CD14-positive monocyte (primary cell): ENCODE measurements around the gene WDPCP. TPM values are rescaled to one million over a fixed set of nuclear protein-coding genes. Genes with fewer than 3 reads are reported as not detected.

Source experiments
- DNase-seq, 3 donors: peaks; one replicate each; pipeline ENCODE4 v3.0.0-alpha.2; 2011 to 2022
- H2AFZ ChIP-seq: 2 replicates; pipeline ENCODE4 v1.6.0; 2012; ENCODE audit warnings: mild to moderate bottlenecking, low read depth, low read length, inconsistent platforms; ENCODE audit not compliant: insufficient read depth, poor library complexity, severe bottlenecking
- H3K27ac ChIP-seq, 2 donors: 1 replicate in 1 of 2; 2 replicates in 1 of 2; pipeline ENCODE4 v1.5.1; 2012 to 2013; ENCODE audit warnings: low read length in 2 of 2, control low read depth in 1 of 2, inconsistent platforms in 1 of 2, low read depth in 1 of 2, mild to moderate bottlenecking in 1 of 2
- H3K27me3 ChIP-seq, 2 donors: one replicate each; pipeline versions ENCODE4 v1.6.0 to v1.6.1; 2011 to 2013; ENCODE audit warnings: low read length in 2 of 2; ENCODE audit not compliant: control insufficient read depth in 2 of 2, insufficient read depth in 2 of 2
- H3K36me3 ChIP-seq, 2 donors: replicated peaks in 1 of 2; 1 replicate in 1 of 2; 2 replicates in 1 of 2; pipeline versions ENCODE4 v1.5.1 to v1.6.1; 2012 to 2013; ENCODE audit warnings: low read length in 2 of 2, control low read depth in 1 of 2, inconsistent platforms in 1 of 2, mild to moderate bottlenecking in 1 of 2; ENCODE audit not compliant: insufficient read depth in 2 of 2, control insufficient read depth in 1 of 2
- H3K4me1 ChIP-seq, 2 donors: 1 replicate in 1 of 2; 2 replicates in 1 of 2; pipeline versions ENCODE4 v1.5.1 to v1.6.1; 2012 to 2013; ENCODE audit warnings: low read length in 2 of 2, control low read depth in 1 of 2, inconsistent platforms in 1 of 2, mild to moderate bottlenecking in 1 of 2, moderate library complexity in 1 of 2; ENCODE audit not compliant: insufficient read depth in 2 of 2, control insufficient read depth in 1 of 2
- H3K4me2 ChIP-seq: replicated peaks from 2 replicates; pipeline ENCODE3; 2012; ENCODE audit warnings: low read length, moderate library complexity, mild to moderate bottlenecking; ENCODE audit not compliant: poor library complexity, severe bottlenecking; ENCODE audit errors: extremely low read depth
- H3K4me3 ChIP-seq, 3 experiments: fragments of 200-600 bp in 1 of 3; sonication (generic) in 1 of 3; replicated peaks in 1 of 3; 1 replicate in 2 of 3; 2 replicates in 1 of 3; pipeline ENCODE4 v1.5.1; 2011 to 2013; ENCODE audit warnings: low read length in 3 of 3, mild to moderate bottlenecking in 3 of 3, control low read depth in 2 of 3, low read depth in 2 of 3, inconsistent platforms in 1 of 3, moderate library complexity in 1 of 3
- H3K79me2 ChIP-seq: 2 replicates; pipeline ENCODE4 v1.6.0; 2012; ENCODE audit warnings: mild to moderate bottlenecking, control low read depth, inconsistent platforms, low read length, moderate library complexity; ENCODE audit not compliant: insufficient read depth
- H3K9ac ChIP-seq: 2 replicates; pipeline ENCODE4 v1.6.0; 2017; ENCODE audit warnings: low read length, mild to moderate bottlenecking; ENCODE audit not compliant: insufficient read depth, poor library complexity, severe bottlenecking
- H3K9me3 ChIP-seq, 2 donors: replicated peaks in 1 of 2; 1 replicate in 1 of 2; 2 replicates in 1 of 2; pipeline versions ENCODE4 v1.5.1 to v1.6.1; 2012 to 2013; ENCODE audit warnings: low read length in 2 of 2, control low read depth in 1 of 2; ENCODE audit not compliant: control insufficient read depth in 1 of 2, insufficient read depth in 1 of 2
- H4K20me1 ChIP-seq: 2 replicates; pipeline ENCODE4 v1.6.0; 2012; ENCODE audit warnings: mild to moderate bottlenecking, low read length, control low read depth, moderate library complexity; ENCODE audit not compliant: insufficient read depth
- H3K27ac Mint-ChIP-seq, 7 donors: one replicate each; pipeline ENCODE4 v1.8.0; 2020; ENCODE audit warnings: mild to moderate bottlenecking in 7 of 7, mixed read lengths in 7 of 7, moderate library complexity in 6 of 7, inconsistent platforms in 2 of 7
- H3K27me3 Mint-ChIP-seq, 3 donors: one replicate each; pipeline ENCODE4 v1.8.0; 2021 to 2022; ENCODE audit warnings: low read depth in 3 of 3, mild to moderate bottlenecking in 3 of 3, mixed read lengths in 3 of 3, moderate library complexity in 3 of 3, inconsistent platforms in 1 of 3
- H3K36me3 Mint-ChIP-seq, 2 donors: one replicate each; pipeline ENCODE4 v1.8.0; 2020; ENCODE audit warnings: mixed read lengths in 2 of 2, inconsistent platforms in 1 of 2, mild to moderate bottlenecking in 1 of 2
- H3K4me1 Mint-ChIP-seq: one replicate; pipeline ENCODE4 v1.8.0; 2020; ENCODE audit warnings: mild to moderate bottlenecking, mixed read lengths
- H3K4me3 Mint-ChIP-seq, 2 donors: one replicate each; pipeline ENCODE4 v1.8.0; 2020; ENCODE audit warnings: mild to moderate bottlenecking in 2 of 2, mixed read lengths in 2 of 2, moderate library complexity in 1 of 2
- H3K9me3 Mint-ChIP-seq, 7 donors: one replicate each; pipeline ENCODE4 v1.8.0; 2020 to 2022; ENCODE audit warnings: mixed read lengths in 7 of 7, mild to moderate bottlenecking in 6 of 7, moderate library complexity in 6 of 7, inconsistent platforms in 2 of 7
- WGBS: methylation state at CpG from one replicate; pipeline ENCODE4 v1.1.5; 2013; ENCODE audit warnings: missing lambda C conversion rate; ENCODE audit not compliant: insufficient coverage; 5-methylcytosine and 5-hydroxymethylcytosine counted together
- intact Hi-C, 2 donors: fragments of 100-400 bp; cut with micrococcal nuclease; formaldehyde crosslinking; loops; one replicate each; pipeline versions ENCODE4 v1.15.0 to v1.15.1; 2023
- polyA plus RNA-seq, 3 donors: library from polyadenylated mRNA; depleted of rRNA in 1 of 3; unstranded in 2 of 3; stranded (reverse) in 1 of 3; fragments of 300-500 nt in 2 of 3; fragments of >200 nt in 1 of 3; fragmentation: Illumina TruSeq in 2 of 3; gene quantifications; 1 replicate in 2 of 3; 2 replicates in 1 of 3; pipeline ENCODE4 v1.2.3, GENCODE V29; 2012 to 2021
- TF ChIP-seq, protein P1 (sequence below): fragments of 200-600 bp; IDR thresholded peaks from one replicate; pipeline ENCODE4 v1.8.0; 2022; ENCODE audit warnings: antibody characterized with exemption, mild to moderate bottlenecking

The WDPCP gene
- polyA plus RNA-seq, 3 donors: 3.3 to 5.2 (median 3.7) TPM

DNA sequence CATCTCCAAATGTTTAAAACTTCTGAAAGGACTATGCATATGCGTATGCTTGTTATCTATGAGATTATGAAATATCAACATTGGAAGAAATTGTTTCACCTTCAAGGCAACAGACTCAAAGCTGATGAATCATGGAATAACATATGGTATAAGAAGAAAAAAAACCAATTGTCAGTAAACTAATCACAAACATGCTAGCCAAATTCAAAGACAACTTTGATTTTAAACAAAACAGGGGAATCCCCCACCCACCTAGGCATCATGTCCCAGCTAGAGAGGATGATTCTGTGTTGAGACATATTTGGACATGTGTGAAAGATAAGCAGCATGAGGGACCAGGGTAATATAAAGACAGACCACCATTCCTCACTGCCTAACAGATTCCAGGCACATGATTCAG is 147.7 kb downstream of the WDPCP start:
- Histone ChIP-seq H3K36me3 (no peaks in the 10 kb centered on the region), H3K4me3 (no peak overlapping the region), H3K4me1 (no peaks in the 10 kb centered on the region), H3K79me2 (no peaks in the 10 kb centered on the region), H3K9ac (no peak overlapping the region), H3K4me2 (no peak overlapping the region), H2AFZ (no peak overlapping the region), H3K27me3 (no peaks in the 10 kb centered on the region), H3K9me3 (no peaks in the 10 kb centered on the region), H3K27ac (no peak overlapping the region), H4K20me1 (no peaks in the 10 kb centered on the region)
- WGBS: no CpG with 5 or more reads among the region's 1 CpG
- H3K4me1 Mint-ChIP-seq: no peaks in the 10 kb centered on the region
- H3K36me3 Mint-ChIP-seq: peaks cover 0 to 3% of the 10 kb centered on the region in 2 donors
- no peak overlapping the region for H3K4me3 Mint-ChIP-seq
- intact Hi-C loops: no loop called here
- DNase-seq: no peak
- no peak overlapping the region for H3K27ac Mint-ChIP-seq
- no peaks in the 10 kb centered on the region for H3K27me3 Mint-ChIP-seq
- no peaks in the 10 kb centered on the region for H3K9me3 Mint-ChIP-seq
- TF ChIP-seq, protein P1, sequence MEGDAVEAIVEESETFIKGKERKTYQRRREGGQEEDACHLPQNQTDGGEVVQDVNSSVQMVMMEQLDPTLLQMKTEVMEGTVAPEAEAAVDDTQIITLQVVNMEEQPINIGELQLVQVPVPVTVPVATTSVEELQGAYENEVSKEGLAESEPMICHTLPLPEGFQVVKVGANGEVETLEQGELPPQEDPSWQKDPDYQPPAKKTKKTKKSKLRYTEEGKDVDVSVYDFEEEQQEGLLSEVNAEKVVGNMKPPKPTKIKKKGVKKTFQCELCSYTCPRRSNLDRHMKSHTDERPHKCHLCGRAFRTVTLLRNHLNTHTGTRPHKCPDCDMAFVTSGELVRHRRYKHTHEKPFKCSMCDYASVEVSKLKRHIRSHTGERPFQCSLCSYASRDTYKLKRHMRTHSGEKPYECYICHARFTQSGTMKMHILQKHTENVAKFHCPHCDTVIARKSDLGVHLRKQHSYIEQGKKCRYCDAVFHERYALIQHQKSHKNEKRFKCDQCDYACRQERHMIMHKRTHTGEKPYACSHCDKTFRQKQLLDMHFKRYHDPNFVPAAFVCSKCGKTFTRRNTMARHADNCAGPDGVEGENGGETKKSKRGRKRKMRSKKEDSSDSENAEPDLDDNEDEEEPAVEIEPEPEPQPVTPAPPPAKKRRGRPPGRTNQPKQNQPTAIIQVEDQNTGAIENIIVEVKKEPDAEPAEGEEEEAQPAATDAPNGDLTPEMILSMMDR: no peak

DNA sequence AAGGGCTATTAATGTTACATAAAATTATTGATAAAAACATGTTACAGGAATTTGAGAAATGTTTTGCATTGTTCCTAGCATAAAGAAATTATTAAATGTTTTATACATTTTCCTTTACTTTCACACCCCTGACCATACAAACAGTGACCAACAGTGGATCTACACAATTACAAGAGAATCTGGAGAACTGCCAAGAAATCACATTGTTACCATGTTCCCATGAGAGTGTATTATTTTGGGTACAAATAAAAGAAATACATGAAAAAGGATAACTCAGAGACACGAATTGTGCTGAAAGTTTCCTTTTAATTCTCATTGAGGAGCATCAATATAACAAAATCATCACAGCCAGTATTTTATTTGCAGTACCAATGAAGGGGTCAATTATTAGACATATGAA is 150.1 kb downstream of the WDPCP start:
- Histone ChIP-seq H3K27ac (no peak overlapping the region), H3K4me1 (no peaks in the 10 kb centered on the region), H3K9me3 (no peaks in the 10 kb centered on the region), H2AFZ (no peak overlapping the region), H3K9ac (no peak overlapping the region), H3K79me2 (no peaks in the 10 kb centered on the region), H3K4me3 (no peak overlapping the region), H3K4me2 (no peak overlapping the region), H3K36me3 (no peaks in the 10 kb centered on the region), H4K20me1 (no peaks in the 10 kb centered on the region), H3K27me3 (no peaks in the 10 kb centered on the region)
- no peak for DNase-seq
- H3K9me3 Mint-ChIP-seq: no peaks in the 10 kb centered on the region
- no peak overlapping the region for H3K4me3 Mint-ChIP-seq
- peaks cover 0 to 5% of the 10 kb centered on the region in 2 donors for H3K36me3 Mint-ChIP-seq
- intact Hi-C loops: no loop called here
- TF ChIP-seq, protein P1: no peak
- WGBS: no CpG with 5 or more reads among the region's 1 CpG
- no peaks in the 10 kb centered on the region for H3K4me1 Mint-ChIP-seq
- no peak overlapping the region for H3K27ac Mint-ChIP-seq
- H3K27me3 Mint-ChIP-seq: no peaks in the 10 kb centered on the region
